Endothelial cell of umbilical vein (primary cell): ENCODE data around the gene MEGF11. TPM values are rescaled to one million over a fixed set of nuclear protein-coding genes. Genes with fewer than 3 reads are reported as not detected.

Source experiments
- BruUV-seq: library from RNA; stranded (reverse); fragments of 400-500 nt; replicated peaks from 2 replicates; lab custom pipeline; 2021; lab: Mats Ljungman, UMichigan
- CTCF ChIA-PET: fragments of 300-600, 350-600 bp; sonication (Branson Sonifier 250); formaldehyde crosslinking; loops from one replicate; lab custom pipeline; 2021; ENCODE audit warnings: antibody characterized with exemption, inconsistent platforms; lab: Charles Lee
- POLR2A ChIA-PET: fragments of 300-600, 350-600 bp; sonication (Branson Sonifier 250); formaldehyde crosslinking; loops from one replicate; lab custom pipeline; 2021; ENCODE audit warnings: antibody characterized with exemption, inconsistent platforms; lab: Charles Lee
- DNase-seq: peaks from one replicate; pipeline ENCODE4 v3.0.0-alpha.2; 2011; ENCODE audit warnings: low read depth, low spot score
- FAIRE-seq: peaks from 2 replicates; lab custom pipeline; 2011; peaks lifted over from hg19 to GRCh38; lab: Jason Lieb, UNC
- H2AFZ ChIP-seq: 2 replicates; pipeline ENCODE4 v1.6.0; 2012; ENCODE audit warnings: low read depth, low read length, control low read depth, inconsistent platforms
- H3K27ac ChIP-seq: 2 replicates; pipeline ENCODE4 v1.5.1; 2011; ENCODE audit warnings: low read depth, mild to moderate bottlenecking, control low read depth, low read length, moderate library complexity; ENCODE audit not compliant: insufficient read depth
- H3K27me3 ChIP-seq, 2 experiments: 2 replicates each; pipeline versions ENCODE4 v1.6.0 to v1.6.1; 2011; ENCODE audit warnings: low read length in 2 of 2, mixed read lengths in 1 of 2; ENCODE audit not compliant: control insufficient read depth in 2 of 2, insufficient read depth in 2 of 2
- H3K36me3 ChIP-seq, 2 experiments: 2 replicates in 1 of 2; 3 replicates in 1 of 2; pipeline ENCODE4 v1.5.1; 2011; ENCODE audit warnings: low read length in 2 of 2, mild to moderate bottlenecking in 1 of 2, moderate library complexity in 1 of 2; ENCODE audit not compliant: control insufficient read depth in 2 of 2, insufficient read depth in 2 of 2; ENCODE audit errors: extremely low read depth in 1 of 2
- H3K4me1 ChIP-seq: 3 replicates; pipeline ENCODE4 v1.5.1; 2011; ENCODE audit warnings: mild to moderate bottlenecking, low read length; ENCODE audit not compliant: control insufficient read depth, insufficient read depth; ENCODE audit errors: extremely low read depth
- H3K4me2 ChIP-seq: 2 replicates; pipeline ENCODE4 v1.6.1; 2011; ENCODE audit warnings: low read length, control low read depth, mixed read lengths; ENCODE audit not compliant: insufficient read depth
- H3K4me3 ChIP-seq, 3 experiments: fragments of 200-600 bp in 1 of 3; sonication (generic), shearing (Covaris generic) in 1 of 3; replicated peaks in 1 of 3; 2 replicates each; pipeline ENCODE4 v1.5.1; 2011 to 2016; ENCODE audit warnings: control low read depth in 3 of 3, low read length in 3 of 3, mild to moderate bottlenecking in 2 of 3, inconsistent platforms in 1 of 3, low read depth in 1 of 3, moderate library complexity in 1 of 3; ENCODE audit not compliant: insufficient read depth in 1 of 3
- H3K79me2 ChIP-seq: 2 replicates; pipeline ENCODE4 v1.6.0; 2012; ENCODE audit warnings: low read length, inconsistent platforms; ENCODE audit not compliant: control insufficient read depth, insufficient read depth
- H3K9ac ChIP-seq: replicated peaks from 2 replicates; pipeline ENCODE3; 2011; ENCODE audit warnings: low read length, control low read depth; ENCODE audit not compliant: insufficient read depth; ENCODE audit errors: extremely low read depth
- H3K9me1 ChIP-seq: replicated peaks from 3 replicates; pipeline ENCODE4 v1.6.0; 2011; ENCODE audit warnings: mild to moderate bottlenecking, low read length; ENCODE audit not compliant: control insufficient read depth, insufficient read depth; ENCODE audit errors: extremely low read depth
- H3K9me3 ChIP-seq: replicated peaks from 2 replicates; pipeline ENCODE4 v1.5.1; 2012; ENCODE audit warnings: low read length, inconsistent platforms; ENCODE audit not compliant: control insufficient read depth, insufficient read depth
- H4K20me1 ChIP-seq: replicated peaks from 2 replicates; pipeline ENCODE3; 2011; ENCODE audit warnings: mild to moderate bottlenecking, low read length; ENCODE audit not compliant: control insufficient read depth, insufficient read depth; ENCODE audit errors: extremely low read depth
- EZH2 ChIP-seq: IDR thresholded peaks from 2 replicates; pipeline ENCODE4 v1.6.1; 2012; ENCODE audit warnings: borderline replicate concordance, low read depth, mild to moderate bottlenecking, moderate library complexity, low read length, inconsistent platforms; ENCODE audit not compliant: severe bottlenecking
- FOS ChIP-seq: IDR thresholded peaks from 2 replicates; pipeline ENCODE4 v1.6.1; 2011; ENCODE audit warnings: mild to moderate bottlenecking, low read length, moderate library complexity, borderline replicate concordance; ENCODE audit not compliant: insufficient read depth
- GATA2 ChIP-seq: IDR thresholded peaks from 2 replicates; pipeline ENCODE4 v1.7.0; 2011; ENCODE audit warnings: low read depth, mild to moderate bottlenecking, moderate library complexity, mixed read lengths, low read length; ENCODE audit not compliant: insufficient read length, insufficient read depth
- JUN ChIP-seq: IDR thresholded peaks from 2 replicates; pipeline ENCODE4 v1.6.1; 2011; ENCODE audit warnings: borderline replicate concordance, low read depth; ENCODE audit not compliant: insufficient read length, insufficient read depth
- MYC ChIP-seq: IDR thresholded peaks from one replicate; pipeline ENCODE4 v1.6.1; 2011; ENCODE audit warnings: mild to moderate bottlenecking, low read depth, low read length
- POLR2A ChIP-seq: IDR thresholded peaks from 2 replicates; pipeline ENCODE4 v1.6.1; 2012; ENCODE audit warnings: low read depth, mild to moderate bottlenecking, control low read depth, low read length
- POLR2AphosphoS5 ChIP-seq: IDR thresholded peaks from 2 replicates; pipeline ENCODE4 v1.6.1; 2012; ENCODE audit warnings: low read depth, mild to moderate bottlenecking, control low read depth, low read length, moderate library complexity; ENCODE audit not compliant: insufficient read depth
- dilution Hi-C: fragments of 300-500 bp; cut with MboI; formaldehyde crosslinking; loops from one replicate; pipeline ENCODE4 v1.15.0; 2019; ENCODE audit warnings: low sequenced_read_pairs; ENCODE audit not compliant: extremely low pct_ligation_motif_present
- intact Hi-C: fragments of 100-400 bp; cut with micrococcal nuclease; formaldehyde crosslinking; loops from one replicate; pipeline ENCODE4 v1.10.0; 2022
- polyA plus RNA-seq, 4 experiments: library from polyadenylated mRNA; depleted of rRNA in 3 of 4; stranded (reverse) in 3 of 4; unstranded in 1 of 4; fragments of >200 nt; gene quantifications; 2 replicates each; pipeline versions ENCODE4 v1.2.1 to v1.2.3, GENCODE V29; 2011 to 2012; ENCODE audit warnings: missing spikeins in 1 of 4
- total RNA-seq: library from RNA; stranded (reverse); gene quantifications from 2 replicates; pipeline ENCODE4 v1.2.3, GENCODE V29; 2021
- TF ChIP-seq, protein P1 (sequence below): IDR thresholded peaks from 2 replicates; pipeline ENCODE4 v1.6.1; 2011; ENCODE audit not compliant: insufficient read depth, insufficient read length
- TF ChIP-seq, protein P2 (sequence below), 2 donors: IDR thresholded peaks; 1 replicate in 1 of 2; 2 replicates in 1 of 2; pipeline ENCODE4 v1.5.1; 2011; ENCODE audit warnings: low read length in 2 of 2, mild to moderate bottlenecking in 2 of 2, moderate library complexity in 2 of 2, control low read depth in 1 of 2, inconsistent platforms in 1 of 2, low read depth in 1 of 2; ENCODE audit not compliant: insufficient read depth in 1 of 2; ENCODE audit errors: extremely low read depth in 1 of 2

MEGF11 gene
- total and polyA plus RNA-seq, 2 donors (not counting 3 experiments of a cell fraction or from before 2014, with no cell fraction given): not detected

DNA sequence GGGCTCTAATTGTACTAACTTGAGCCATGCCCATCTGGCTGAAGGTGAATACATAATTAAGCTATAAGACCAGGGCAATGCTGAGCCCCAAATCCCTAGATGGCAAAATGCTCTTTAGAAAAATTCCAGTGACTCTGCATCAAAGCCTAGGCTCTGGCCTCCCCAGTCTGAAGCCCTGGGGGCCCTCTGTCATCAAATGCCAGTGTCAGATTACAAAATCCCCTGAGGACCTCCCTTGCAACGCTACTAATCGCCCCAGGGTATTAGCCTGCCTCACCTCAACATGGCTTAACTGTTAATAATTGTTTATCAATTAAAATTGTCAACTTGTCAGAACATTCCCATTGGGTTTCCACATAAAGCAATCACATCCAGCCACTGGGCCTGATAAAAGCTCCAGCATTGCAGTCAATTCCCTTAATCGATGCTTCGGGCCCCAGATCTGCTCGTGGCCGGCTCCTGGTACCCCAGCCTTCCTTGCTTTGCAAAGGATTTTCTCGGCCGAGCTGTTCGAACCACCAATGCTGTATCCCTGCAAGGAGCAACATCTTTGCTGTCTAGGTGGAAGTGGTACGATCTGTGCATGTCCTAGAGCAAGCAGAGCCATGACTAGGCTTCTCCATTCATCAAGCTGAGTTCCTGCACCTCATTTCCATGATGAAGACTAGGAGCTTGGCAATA, 151.7 kb downstream of the MEGF11 start:
- DNase-seq: no peak
- Histone ChIP-seq H3K4me1 (no peaks in the 10 kb centered on the region), H3K9me1 (no peaks in the 10 kb centered on the region), H3K79me2 (no peaks in the 10 kb centered on the region), H3K27me3 (peaks cover 3 to 5% of the 10 kb centered on the region in 2 experiments), H3K9ac (no peak overlapping the region), H4K20me1 (no peaks in the 10 kb centered on the region), H2AFZ (no peak overlapping the region), H3K4me3 (no peak overlapping the region), H3K27ac (no peak overlapping the region), H3K9me3 (no peaks in the 10 kb centered on the region), H3K36me3 (no peaks in the 10 kb centered on the region), H3K4me2 (no peak overlapping the region)
- dilution Hi-C loops: no loop called here
- BruUV-seq: no TSS peak
- ChIA-PET CTCF (interaction anchor here (0.7 to 0.8 kb wide), 2 partner anchors 64 to 239 kb away, joined by 3 read pairs; no protein-coding TSS in a partner anchor), POLR2A (no interaction called here)
- FAIRE-seq: no peak
- TF ChIP-seq POLR2A (no peak), GATA2 (no peak), JUN (no peak), POLR2AphosphoS5 (no peak), FOS (no peak), MYC (no peak), EZH2 (no peak)
- TF ChIP-seq, protein P1, sequence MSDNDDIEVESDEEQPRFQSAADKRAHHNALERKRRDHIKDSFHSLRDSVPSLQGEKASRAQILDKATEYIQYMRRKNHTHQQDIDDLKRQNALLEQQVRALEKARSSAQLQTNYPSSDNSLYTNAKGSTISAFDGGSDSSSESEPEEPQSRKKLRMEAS: no peak
- TF ChIP-seq, protein P2, sequence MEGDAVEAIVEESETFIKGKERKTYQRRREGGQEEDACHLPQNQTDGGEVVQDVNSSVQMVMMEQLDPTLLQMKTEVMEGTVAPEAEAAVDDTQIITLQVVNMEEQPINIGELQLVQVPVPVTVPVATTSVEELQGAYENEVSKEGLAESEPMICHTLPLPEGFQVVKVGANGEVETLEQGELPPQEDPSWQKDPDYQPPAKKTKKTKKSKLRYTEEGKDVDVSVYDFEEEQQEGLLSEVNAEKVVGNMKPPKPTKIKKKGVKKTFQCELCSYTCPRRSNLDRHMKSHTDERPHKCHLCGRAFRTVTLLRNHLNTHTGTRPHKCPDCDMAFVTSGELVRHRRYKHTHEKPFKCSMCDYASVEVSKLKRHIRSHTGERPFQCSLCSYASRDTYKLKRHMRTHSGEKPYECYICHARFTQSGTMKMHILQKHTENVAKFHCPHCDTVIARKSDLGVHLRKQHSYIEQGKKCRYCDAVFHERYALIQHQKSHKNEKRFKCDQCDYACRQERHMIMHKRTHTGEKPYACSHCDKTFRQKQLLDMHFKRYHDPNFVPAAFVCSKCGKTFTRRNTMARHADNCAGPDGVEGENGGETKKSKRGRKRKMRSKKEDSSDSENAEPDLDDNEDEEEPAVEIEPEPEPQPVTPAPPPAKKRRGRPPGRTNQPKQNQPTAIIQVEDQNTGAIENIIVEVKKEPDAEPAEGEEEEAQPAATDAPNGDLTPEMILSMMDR (IDR thresholded peaks at IDR 0.05; ENCODE audit: extremely low read depth in 1 of 2, insufficient read depth in 1 of 2, low read depth in 1 of 2, low read length in 2 of 2): no peak
- intact Hi-C loops: no loop called here
